Uterus (tissue), 4 donors: Measurements from ENCODE around the gene MRI1. TPM values are rescaled to one million over a fixed set of nuclear protein-coding genes. Genes with fewer than 3 reads are reported as not detected.

Source experiments
- DNase-seq, 2 donors: peaks; one replicate each; pipeline ENCODE4 v3.0.0-alpha.2; 2019 to 2020
- H3K27ac ChIP-seq, 2 donors: fragments of 200-600 bp; sonication (generic); 1 replicate in 1 of 2; 2 replicates in 1 of 2; pipeline ENCODE4 v1.5.1; 2016 to 2018
- H3K27me3 ChIP-seq, 2 donors: fragments of 200-600 bp; sonication (generic); one replicate each; pipeline ENCODE4 v1.5.1; 2018 to 2019; ENCODE audit warnings: control low read depth in 1 of 2
- H3K36me3 ChIP-seq, 2 donors: fragments of 200-600 bp; sonication (generic); one replicate each; pipeline ENCODE4 v1.5.1; 2019; ENCODE audit warnings: control low read depth in 1 of 2
- H3K4me1 ChIP-seq, 2 donors: fragments of 200-600 bp; sonication (generic); one replicate each; pipeline ENCODE4 v1.5.1; 2018 to 2019; ENCODE audit warnings: control low read depth in 1 of 2
- H3K4me3 ChIP-seq, 2 donors: fragments of 200-600 bp; sonication (generic); 1 replicate in 1 of 2; 2 replicates in 1 of 2; pipeline ENCODE4 v1.5.1; 2018 to 2019; ENCODE audit warnings: mild to moderate bottlenecking in 1 of 2
- H3K9me3 ChIP-seq, 2 donors: fragments of 200-600 bp; sonication (generic); one replicate each; pipeline ENCODE4 v1.5.1; 2019; ENCODE audit warnings: control low read depth in 1 of 2
- POLR2A ChIP-seq, 2 donors: fragments of 450-650 bp; IDR thresholded peaks; one replicate each; pipeline ENCODE4 v1.6.1; 2016; ENCODE audit warnings: antibody characterized with exemption in 2 of 2, mild to moderate bottlenecking in 1 of 2, moderate library complexity in 1 of 2
- intact Hi-C: fragments of 100-400 bp; cut with DNase I; formaldehyde crosslinking; loops from one replicate; pipeline ENCODE4 v1.15.1; 2023; ENCODE audit warnings: low total_unique reads
- total RNA-seq, 4 donors: library from RNA; depleted of rRNA in 3 of 4; stranded (reverse); fragments of >200 nt in 3 of 4; gene quantifications; one replicate each; pipeline versions ENCODE4 v1.1.0 to v1.2.4, GENCODE V29; 2014 to 2023
- TF ChIP-seq, protein P1 (sequence below), 4 experiments: fragments of 200-600 bp in 2 of 4; fragments of 450-650 bp in 2 of 4; sonication (generic) in 2 of 4; IDR thresholded peaks; one replicate each; pipeline ENCODE4 v1.5.1; 2016 to 2019; ENCODE audit warnings: antibody characterized with exemption in 4 of 4, mild to moderate bottlenecking in 2 of 4, moderate library complexity in 1 of 4
- donor health status: DM: yes; HTN: yes; CAD: no.

MRI1 gene
- total RNA-seq, 4 donors from 2014 or later: 33.3 to 62.4 (median 45.9) TPM

DNA sequence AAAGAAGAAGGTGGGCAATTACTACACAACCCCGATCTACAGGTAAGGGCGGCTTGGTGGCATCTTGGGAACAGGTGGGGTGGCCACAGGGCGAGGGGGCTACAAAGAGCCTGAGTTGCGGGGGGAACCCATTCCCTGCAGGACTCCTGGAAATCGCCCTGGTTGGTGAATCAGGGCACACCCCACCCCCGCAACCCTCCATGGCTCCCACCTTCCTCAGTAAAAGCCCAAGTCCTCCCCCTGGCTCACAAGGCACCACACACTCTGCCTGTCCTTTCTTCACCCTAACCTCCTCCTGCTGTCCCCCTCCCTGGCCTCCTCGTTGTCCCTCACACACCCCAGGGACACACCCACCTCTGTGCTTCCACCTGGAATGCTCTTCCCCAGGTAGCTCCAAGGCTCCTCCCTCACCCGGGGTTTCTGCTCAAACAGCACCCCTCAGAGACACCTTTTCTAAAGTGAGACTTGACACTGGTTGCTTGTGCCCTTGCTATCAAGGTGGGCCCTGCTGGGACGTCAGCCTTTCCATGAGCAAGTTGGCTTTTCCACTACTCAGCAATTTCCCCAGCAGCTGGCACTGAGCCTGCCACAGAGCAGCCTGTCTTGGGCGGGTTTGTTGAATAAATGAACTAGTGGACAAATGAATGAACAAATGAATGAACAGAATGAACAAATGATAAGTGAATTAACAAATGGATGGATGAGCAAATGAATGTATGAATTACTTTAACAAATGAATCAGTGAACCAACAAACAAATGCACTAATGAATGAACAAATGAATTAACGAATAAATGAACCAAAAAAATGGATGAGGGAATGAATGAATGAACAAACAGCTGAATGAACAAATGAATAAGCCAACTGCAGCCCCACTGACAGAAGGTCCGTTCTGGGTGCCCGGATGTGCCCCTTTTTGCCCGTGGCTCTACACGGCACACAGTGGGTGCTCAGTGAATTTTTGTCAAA lies 6.2 kb upstream of the MRI1 start:
- no peaks in the 10 kb centered on the region for H3K9me3 ChIP-seq
- DNase-seq: no peak
- no peaks in the 10 kb centered on the region for H3K36me3 ChIP-seq

DNA sequence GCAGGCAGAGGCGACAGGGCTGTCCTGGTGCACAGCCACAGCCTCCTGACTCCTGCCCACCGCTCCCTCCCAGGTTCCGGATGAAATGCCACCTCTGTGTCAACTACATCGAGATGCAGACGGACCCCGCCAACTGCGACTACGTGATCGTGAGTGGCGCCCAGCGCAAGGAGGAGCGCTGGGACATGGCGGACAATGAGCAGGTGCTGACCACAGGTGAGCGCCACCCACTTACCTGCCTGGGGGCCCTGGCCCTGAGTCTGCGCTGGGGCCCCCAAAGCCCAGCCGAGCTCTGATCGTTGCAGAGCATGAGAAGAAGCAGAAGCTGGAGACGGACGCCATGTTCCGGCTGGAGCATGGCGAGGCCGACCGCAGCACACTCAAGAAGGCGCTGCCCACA lies 5.5 kb upstream of the MRI1 start:
- Histone ChIP-seq H3K36me3 (no peaks in the 10 kb centered on the region), H3K4me1 (no peaks in the 10 kb centered on the region), H3K27me3 (no peaks in the 10 kb centered on the region), H3K27ac (no peak overlapping the region), H3K9me3 (no peaks in the 10 kb centered on the region), H3K4me3 (no peak overlapping the region)
- no peak for TF ChIP-seq POLR2A (IDR thresholded peaks at IDR 0.05)
- intact Hi-C loops: no loop called here
- DNase-seq: no peak

More for the DNA sequence above, 6.2 kb upstream of the MRI1 start:
- no peak for TF ChIP-seq POLR2A (IDR thresholded peaks at IDR 0.05)
- TF ChIP-seq, protein P1, sequence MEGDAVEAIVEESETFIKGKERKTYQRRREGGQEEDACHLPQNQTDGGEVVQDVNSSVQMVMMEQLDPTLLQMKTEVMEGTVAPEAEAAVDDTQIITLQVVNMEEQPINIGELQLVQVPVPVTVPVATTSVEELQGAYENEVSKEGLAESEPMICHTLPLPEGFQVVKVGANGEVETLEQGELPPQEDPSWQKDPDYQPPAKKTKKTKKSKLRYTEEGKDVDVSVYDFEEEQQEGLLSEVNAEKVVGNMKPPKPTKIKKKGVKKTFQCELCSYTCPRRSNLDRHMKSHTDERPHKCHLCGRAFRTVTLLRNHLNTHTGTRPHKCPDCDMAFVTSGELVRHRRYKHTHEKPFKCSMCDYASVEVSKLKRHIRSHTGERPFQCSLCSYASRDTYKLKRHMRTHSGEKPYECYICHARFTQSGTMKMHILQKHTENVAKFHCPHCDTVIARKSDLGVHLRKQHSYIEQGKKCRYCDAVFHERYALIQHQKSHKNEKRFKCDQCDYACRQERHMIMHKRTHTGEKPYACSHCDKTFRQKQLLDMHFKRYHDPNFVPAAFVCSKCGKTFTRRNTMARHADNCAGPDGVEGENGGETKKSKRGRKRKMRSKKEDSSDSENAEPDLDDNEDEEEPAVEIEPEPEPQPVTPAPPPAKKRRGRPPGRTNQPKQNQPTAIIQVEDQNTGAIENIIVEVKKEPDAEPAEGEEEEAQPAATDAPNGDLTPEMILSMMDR (IDR thresholded peaks at IDR 0.05): no peak
- no peaks in the 10 kb centered on the region for H3K4me1 ChIP-seq
- no peak overlapping the region for H3K4me3 ChIP-seq
- H3K27ac ChIP-seq: no peak overlapping the region
- H3K27me3 ChIP-seq: no peaks in the 10 kb centered on the region
- intact Hi-C loops: no loop called here

DNA sequence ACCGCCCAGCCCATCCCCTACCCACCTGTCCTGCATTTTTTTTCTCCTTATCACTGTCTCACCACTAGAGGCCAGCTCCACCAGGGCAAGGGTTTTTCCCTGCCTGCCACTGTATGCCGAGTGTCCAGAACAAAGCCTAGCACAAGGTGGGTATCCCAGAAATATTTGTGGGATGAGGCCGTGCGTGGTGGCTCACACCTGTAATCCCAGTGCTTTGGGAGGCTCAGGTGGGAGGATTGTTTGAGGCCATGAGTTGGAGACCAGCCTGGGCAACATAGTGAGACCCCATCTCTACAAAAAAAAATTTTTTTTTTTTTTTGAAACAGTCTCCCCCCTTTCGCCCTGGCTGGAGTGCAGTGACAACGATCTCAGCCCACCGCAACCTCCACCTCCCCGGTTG lies 2.9 kb upstream of the MRI1 start:
- no peaks in the 10 kb centered on the region for H3K27me3 ChIP-seq
- H3K4me3 ChIP-seq: no peak overlapping the region
- no peaks in the 10 kb centered on the region for H3K9me3 ChIP-seq
- TF ChIP-seq, protein P1 (IDR thresholded peaks at IDR 0.05): no peak
- no peak for TF ChIP-seq POLR2A (IDR thresholded peaks at IDR 0.05)
- H3K27ac ChIP-seq: no peak overlapping the region
- intact Hi-C loops: no loop called here
- DNase-seq: no peak
- no peaks in the 10 kb centered on the region for H3K36me3 ChIP-seq
- H3K4me1 ChIP-seq: peaks cover 0 to 5% of the 10 kb centered on the region in 2 donors

DNA sequence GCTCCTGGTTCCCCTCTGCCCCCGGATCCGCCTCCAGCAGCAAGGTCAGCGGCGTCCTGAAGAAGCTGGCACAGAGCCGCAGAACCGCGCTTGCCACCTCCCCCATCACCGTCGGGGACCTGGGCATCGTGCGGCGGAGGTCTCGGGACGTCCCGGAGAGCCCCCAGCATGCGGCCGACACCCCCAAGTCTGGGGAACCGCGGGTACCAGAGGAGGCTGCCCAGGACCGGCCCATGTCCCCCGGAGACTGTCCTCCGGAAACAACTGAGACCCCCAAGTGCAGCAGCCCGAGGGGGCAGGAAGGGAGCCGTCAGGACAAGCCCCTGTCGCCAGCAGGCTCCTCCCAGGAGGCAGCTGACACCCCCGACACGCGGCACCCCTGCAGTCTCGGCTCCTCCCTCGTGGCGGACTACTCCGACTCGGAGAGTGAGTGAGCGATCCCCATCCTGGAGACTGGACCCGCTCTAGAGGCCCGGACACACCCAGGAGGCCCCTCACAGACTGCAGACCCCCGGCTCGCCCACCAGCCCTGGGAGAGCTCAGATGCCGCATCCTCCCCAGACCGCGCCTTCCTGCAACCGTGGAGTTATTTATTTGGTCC lies 1.6 kb upstream of the MRI1 start:
- intact Hi-C loops: no loop called here
- no peaks in the 10 kb centered on the region for H3K27me3 ChIP-seq
- H3K4me3 ChIP-seq: no peak overlapping the region
- no peaks in the 10 kb centered on the region for H3K9me3 ChIP-seq
- no peak overlapping the region for H3K27ac ChIP-seq
- H3K4me1 ChIP-seq: peaks cover 0 to 5% of the 10 kb centered on the region in 2 donors
- H3K36me3 ChIP-seq: no peaks in the 10 kb centered on the region
- no peak for DNase-seq
- TF ChIP-seq, protein P1 (IDR thresholded peaks at IDR 0.05): no peak
- TF ChIP-seq POLR2A (IDR thresholded peaks at IDR 0.05): no peak

DNA sequence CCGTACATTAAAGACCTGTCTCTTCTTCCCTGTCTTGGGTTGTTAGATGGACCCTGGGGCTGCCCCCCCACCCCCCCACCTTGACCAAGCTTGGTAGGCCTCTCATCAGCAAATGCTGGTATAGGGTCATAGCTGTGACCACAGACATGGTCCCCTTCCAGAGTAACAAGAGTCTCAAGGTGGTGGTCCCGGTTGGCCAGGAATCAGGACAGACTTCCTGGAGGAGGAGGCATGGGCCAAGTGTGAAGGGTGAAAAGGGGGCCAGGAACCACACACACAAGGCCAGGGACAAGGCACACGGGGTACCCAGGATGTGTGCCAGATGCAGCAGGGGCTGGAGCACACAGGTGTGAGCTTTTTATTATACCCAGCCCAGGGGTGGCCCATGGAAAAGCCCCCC lies 1.1 kb upstream of the MRI1 start:
- peaks cover 0 to 5% of the 10 kb centered on the region in 2 donors for H3K4me1 ChIP-seq
- H3K4me3 ChIP-seq: no peak overlapping the region
- intact Hi-C loops: no loop called here
- H3K27ac ChIP-seq: no peak overlapping the region
- H3K9me3 ChIP-seq: no peaks in the 10 kb centered on the region
- no peaks in the 10 kb centered on the region for H3K27me3 ChIP-seq
- no peak for TF ChIP-seq POLR2A (IDR thresholded peaks at IDR 0.05)
- TF ChIP-seq, protein P1 (IDR thresholded peaks at IDR 0.05): no peak
- no peaks in the 10 kb centered on the region for H3K36me3 ChIP-seq
- no peak for DNase-seq
